Neural cell (in vitro differentiated cells): ENCODE data around the gene IFNGR1. TPM values are rescaled to one million over a fixed set of nuclear protein-coding genes. Genes with fewer than 3 reads are reported as not detected.

ENCODE experiments used
- H2AFZ ChIP-seq: fragments of 200-600, 300-800 bp; sonication (generic), shearing (Covaris generic); 2 replicates; pipeline ENCODE4 v1.6.0; 2014; ENCODE audit warnings: low read depth, mild to moderate bottlenecking, antibody characterized with exemption, low read length, moderate library complexity
- H3F3A ChIP-seq: fragments of 200-600 bp; shearing (Covaris generic); 2 replicates; pipeline ENCODE4 v1.6.1; 2016; ENCODE audit warnings: mild to moderate bottlenecking, moderate library complexity, mixed read lengths, antibody characterized with exemption, low read length; ENCODE audit not compliant: insufficient read depth, poor library complexity, severe bottlenecking
- H3K27ac ChIP-seq: fragments of 200-600, 300-800 bp; sonication (generic), shearing (Covaris generic); 2 replicates; pipeline ENCODE4 v1.5.1; 2014; ENCODE audit warnings: mild to moderate bottlenecking, low read length, moderate library complexity
- H3K27me3 ChIP-seq: fragments of 300-800, 200-600 bp; sonication (generic), shearing (Covaris generic); 2 replicates; pipeline ENCODE4 v1.6.0; 2014; ENCODE audit warnings: mild to moderate bottlenecking, low read depth, low read length, moderate library complexity; ENCODE audit not compliant: insufficient read depth
- H3K36me3 ChIP-seq: fragments of 300-800, 200-600 bp; sonication (generic), shearing (Covaris generic); 2 replicates; pipeline ENCODE4 v1.5.1; 2014; ENCODE audit warnings: mild to moderate bottlenecking, antibody characterized with exemption, low read length, moderate library complexity; ENCODE audit not compliant: insufficient read depth
- H3K4me2 ChIP-seq: fragments of 300-800, 200-600 bp; sonication (generic), shearing (Covaris generic); 2 replicates; pipeline ENCODE4 v1.6.0; 2014; ENCODE audit warnings: mild to moderate bottlenecking, low read length
- H3K4me3 ChIP-seq: fragments of 300-800, 200-600 bp; sonication (generic), shearing (Covaris generic); 2 replicates; pipeline ENCODE4 v1.5.1; 2014; ENCODE audit warnings: mild to moderate bottlenecking, low read length, moderate library complexity
- H3K79me2 ChIP-seq: fragments of 200-600 bp; shearing (Covaris generic); replicated peaks from 2 replicates; pipeline ENCODE4 v1.6.0; 2014; ENCODE audit warnings: mild to moderate bottlenecking, low read length, moderate library complexity; ENCODE audit not compliant: insufficient read depth
- H3K9ac ChIP-seq: fragments of 300-800, 200-600 bp; sonication (generic), shearing (Covaris generic); 2 replicates; pipeline ENCODE4 v1.6.1; 2016; ENCODE audit warnings: mild to moderate bottlenecking, low read length, mixed read lengths
- H3K9me2 ChIP-seq: fragments of 200-600 bp; shearing (Covaris generic); 2 replicates; pipeline ENCODE4 v1.6.1; 2016; ENCODE audit warnings: mild to moderate bottlenecking, low read length, mixed read lengths; ENCODE audit not compliant: insufficient read depth
- H3K9me3 ChIP-seq: fragments of 200-600, 300-800 bp; sonication (generic), shearing (Covaris generic); 2 replicates; pipeline ENCODE4 v1.6.1; 2016; ENCODE audit warnings: mild to moderate bottlenecking, mixed run types, low read length, moderate library complexity, mixed read lengths
- H4K20me1 ChIP-seq: fragments of 200-600 bp; shearing (Covaris generic); 2 replicates; pipeline ENCODE4 v1.6.1; 2016; ENCODE audit warnings: mild to moderate bottlenecking, mixed run types; ENCODE audit not compliant: insufficient read depth
- CTCF ChIP-seq: fragments of 450-650 bp; IDR thresholded peaks from 2 replicates; pipeline ENCODE4 v1.5.1; 2014; ENCODE audit warnings: antibody characterized with exemption, mild to moderate bottlenecking, moderate library complexity; ENCODE audit not compliant: poor library complexity, severe bottlenecking
- EP300 ChIP-seq: fragments of 450-650 bp; conservative IDR thresholded peaks from 2 replicates; pipeline ENCODE4 v1.6.1; 2014; ENCODE audit warnings: antibody characterized with exemption, mild to moderate bottlenecking, moderate library complexity; ENCODE audit not compliant: poor library complexity, severe bottlenecking
- EZH2 ChIP-seq: fragments of 200-600, 300-800 bp; shearing (Covaris generic), sonication (generic); IDR thresholded peaks from 2 replicates; pipeline ENCODE4 v1.6.1; 2014; ENCODE audit warnings: antibody characterized with exemption, low read length, borderline replicate concordance, mild to moderate bottlenecking; ENCODE audit not compliant: insufficient read depth, poor library complexity, severe bottlenecking
- MXI1 ChIP-seq: fragments of 450-650 bp; conservative IDR thresholded peaks from 2 replicates; pipeline ENCODE4 v1.6.1; 2014; ENCODE audit warnings: antibody characterized with exemption, mild to moderate bottlenecking; ENCODE audit not compliant: poor library complexity, severe bottlenecking
- POLR2AphosphoS5 ChIP-seq: IDR thresholded peaks from 2 replicates; pipeline ENCODE4 v1.6.1; 2012
- RAD21 ChIP-seq: fragments of 450-650 bp; conservative IDR thresholded peaks from 2 replicates; pipeline ENCODE4 v1.6.1; 2014; ENCODE audit warnings: antibody characterized with exemption, mild to moderate bottlenecking, moderate library complexity
- REST ChIP-seq: IDR thresholded peaks from 2 replicates; pipeline ENCODE4 v1.6.1; 2012; ENCODE audit warnings: borderline replicate concordance
- SMC3 ChIP-seq: fragments of 450-650 bp; conservative IDR thresholded peaks from 2 replicates; pipeline ENCODE4 v1.6.1; 2014; ENCODE audit warnings: antibody characterized with exemption, mild to moderate bottlenecking, moderate library complexity; ENCODE audit not compliant: poor library complexity
- TAF1 ChIP-seq: IDR thresholded peaks from 2 replicates; pipeline ENCODE4 v1.6.1; 2012; ENCODE audit warnings: low read depth
- polyA plus RNA-seq: library from polyadenylated mRNA; depleted of rRNA; stranded (reverse); fragments of >200 nt; gene quantifications from 2 replicates; pipeline ENCODE4 v1.2.3, GENCODE V29; 2014

Gene IFNGR1
- polyA plus RNA-seq, 1 donor from 2014 or later, result 57.2 TPM

DNA sequence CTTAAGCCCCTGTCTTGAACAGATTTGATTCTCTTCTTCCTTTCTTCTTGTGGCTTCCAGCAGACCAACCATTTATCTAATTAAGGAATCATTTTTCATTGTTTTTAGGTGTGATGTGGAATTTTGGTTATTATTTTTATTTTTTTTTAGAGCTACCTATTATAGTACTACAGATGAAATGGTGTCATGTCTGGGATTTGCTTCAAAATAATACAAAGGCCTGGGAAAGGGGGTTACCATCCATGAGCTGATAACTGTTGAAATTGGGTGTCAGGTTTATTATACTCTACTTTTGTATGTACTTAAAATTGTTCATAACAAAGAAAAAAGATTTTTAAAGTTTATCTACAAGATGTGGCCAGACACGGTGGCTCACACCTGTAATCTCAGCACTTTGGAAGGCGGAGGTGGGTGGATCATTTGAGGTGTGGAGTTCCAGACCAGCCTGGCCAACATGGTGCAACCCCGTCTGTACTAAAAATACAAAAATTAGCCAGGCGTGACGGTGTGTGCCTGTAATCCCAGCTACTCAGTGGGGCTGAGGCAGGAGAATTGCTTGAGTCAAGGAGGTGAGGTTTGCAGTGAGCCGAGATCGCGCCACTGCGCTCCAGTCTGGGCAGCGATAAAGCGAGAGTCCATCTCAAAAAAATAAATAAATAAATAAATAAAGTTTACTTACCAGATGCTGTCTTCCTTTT, 46.3 kb downstream of the IFNGR1 start:
- no peak overlapping the region for H3K4me2 ChIP-seq
- no peaks in the 10 kb centered on the region for H3F3A ChIP-seq
- H4K20me1 ChIP-seq, result no peaks in the 10 kb centered on the region
- no peaks in the 10 kb centered on the region for H3K79me2 ChIP-seq
- TF ChIP-seq EZH2 (no peak), EP300 (no peak), MXI1 (no peak), POLR2AphosphoS5 (no peak), TAF1 (no peak), RAD21 (no peak), REST (no peak), CTCF (no peak), SMC3 (no peak)
- H2AFZ ChIP-seq, result no peak overlapping the region
- no peak overlapping the region for H3K27ac ChIP-seq
- H3K9ac ChIP-seq, result no peak overlapping the region
- no peaks in the 10 kb centered on the region for H3K9me2 ChIP-seq
- no peaks in the 10 kb centered on the region for H3K9me3 ChIP-seq
- H3K36me3 ChIP-seq, result no peaks in the 10 kb centered on the region
- H3K27me3 ChIP-seq, result no peaks in the 10 kb centered on the region
- H3K4me3 ChIP-seq, result no peak overlapping the region

DNA sequence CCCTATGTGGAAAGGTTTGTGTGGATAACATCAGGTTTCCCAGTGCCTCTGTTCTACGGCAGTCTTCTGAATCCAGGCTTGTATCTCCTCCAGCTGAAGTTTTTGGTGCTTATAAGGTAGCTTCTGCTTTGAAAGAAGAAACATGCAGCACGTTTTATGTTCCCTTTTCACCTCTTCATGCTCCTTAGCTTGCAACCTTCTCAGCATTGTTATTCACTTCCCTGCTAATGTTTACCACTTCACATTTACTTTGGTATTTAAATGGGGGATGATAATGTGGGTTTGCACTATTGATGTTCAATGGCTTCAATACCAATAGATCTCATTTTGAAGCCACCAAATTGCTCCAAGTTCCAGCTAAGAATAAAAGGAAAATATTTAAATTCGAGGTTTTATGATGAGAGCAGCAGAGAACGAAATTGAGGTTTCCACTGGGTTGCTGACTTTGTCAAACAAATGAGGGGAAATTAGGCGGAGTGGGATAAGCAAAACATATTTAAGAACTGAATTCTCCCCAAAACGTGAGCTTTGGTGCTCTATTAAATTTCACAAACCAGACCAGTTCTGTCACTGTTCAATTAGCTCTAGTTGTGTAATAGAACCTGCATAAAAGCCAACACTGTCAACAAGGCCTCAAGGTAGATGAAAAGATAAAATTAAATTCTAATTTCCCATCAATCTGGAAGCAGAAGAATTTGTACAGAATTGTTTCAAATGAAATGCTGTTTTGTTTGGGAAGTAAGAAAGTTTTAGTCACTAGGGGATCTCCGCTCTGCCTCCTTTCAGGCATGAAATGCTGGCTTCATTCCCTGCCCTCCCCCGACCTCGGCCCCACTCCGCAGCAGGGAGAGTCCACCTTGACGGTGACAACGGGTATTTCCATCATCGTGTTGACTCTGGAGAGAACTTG, 47.1 kb downstream of the IFNGR1 start:
- Histone ChIP-seq H3K9me3 (no peaks in the 10 kb centered on the region), H3K27me3 (no peaks in the 10 kb centered on the region), H3K36me3 (no peaks in the 10 kb centered on the region), H3K9ac (no peak overlapping the region), H3K79me2 (no peaks in the 10 kb centered on the region), H3K27ac (no peak overlapping the region), H4K20me1 (no peaks in the 10 kb centered on the region), H3K9me2 (no peaks in the 10 kb centered on the region), H3F3A (no peaks in the 10 kb centered on the region), H2AFZ (no peak overlapping the region), H3K4me3 (no peak overlapping the region), H3K4me2 (no peak overlapping the region)
- TF ChIP-seq MXI1, result no peak
- no peak for TF ChIP-seq EZH2
- no peak for TF ChIP-seq EP300
- no peak for TF ChIP-seq POLR2AphosphoS5
- TF ChIP-seq REST, result no peak
- TF ChIP-seq RAD21, result no peak
- no peak for TF ChIP-seq TAF1
- no peak for TF ChIP-seq SMC3
